ENCODE data around the gene TIGD3.

Gene TIGD3

GRCh38 chr11:65317025-65317786, 37.3 kb upstream of the TIGD3 start:
- Histone ChIP-seq H3K4me3 (ENCODE audit: low read length) (no peak overlapping the region), H3K9me2 (replicated peaks; ENCODE audit: insufficient read depth, low read length) (no peaks in the 10 kb centered on the region), H3K9ac (ENCODE audit: low read length) (no peak overlapping the region), H3K9me3 (replicated peaks; ENCODE audit: insufficient read depth, low read length) (no peaks in the 10 kb centered on the region), H3K36me3 (replicated peaks; ENCODE audit: insufficient read depth, low read length) (no peaks in the 10 kb centered on the region), H4K20me1 (ENCODE audit: insufficient read depth, low read length) (no peaks in the 10 kb centered on the region), H3K4me2 (ENCODE audit: low read depth, low read length) (no peak overlapping the region), H3K4me1 (ENCODE audit: low read length) (no peaks in the 10 kb centered on the region), H3F3A (ENCODE audit: insufficient read depth, low read length) (no peaks in the 10 kb centered on the region), H3K79me2 (ENCODE audit: low read length) (no peaks in the 10 kb centered on the region), H2AFZ (ENCODE audit: low read length) (no peak overlapping the region), H3K27ac (ENCODE audit: low read length) (no peak overlapping the region), H3K27me3 (replicated peaks; ENCODE audit: insufficient read depth, low read length) (no peaks in the 10 kb centered on the region; the same call in 1 of the 2 replicates)
- TF ChIP-seq EZH2phosphoT487 (IDR thresholded peaks at IDR 0.05; ENCODE audit: low read length), result no peak
- no peak for TF ChIP-seq CTCF (IDR thresholded peaks at IDR 0.05; ENCODE audit: low read length)
- no peak for TF ChIP-seq EZH2 (optimal IDR thresholded peaks at IDR 0.05; ENCODE audit: low read depth, low read length)
- DNase-seq, result no peak

- Histone ChIP-seq H3K4me3 (ENCODE audit: low read length) (no peak overlapping the region), H3K9ac (ENCODE audit: low read length) (no peak overlapping the region), H3K27me3 (replicated peaks; ENCODE audit: insufficient read depth, low read length) (no peaks in the 10 kb centered on the region; the same call in 1 of the 2 replicates), H3F3A (ENCODE audit: insufficient read depth, low read length) (no peaks in the 10 kb centered on the region), H2AFZ (ENCODE audit: low read length) (no peak overlapping the region), H3K4me2 (ENCODE audit: low read depth, low read length) (no peak overlapping the region), H3K4me1 (ENCODE audit: low read length) (no peaks in the 10 kb centered on the region), H3K27ac (ENCODE audit: low read length) (no peak overlapping the region), H3K9me2 (replicated peaks; ENCODE audit: insufficient read depth, low read length) (no peaks in the 10 kb centered on the region), H3K79me2 (ENCODE audit: low read length) (no peaks in the 10 kb centered on the region), H4K20me1 (ENCODE audit: insufficient read depth, low read length) (no peaks in the 10 kb centered on the region), H3K36me3 (replicated peaks; ENCODE audit: insufficient read depth, low read length) (no peaks in the 10 kb centered on the region), H3K9me3 (replicated peaks; ENCODE audit: insufficient read depth, low read length) (no peaks in the 10 kb centered on the region)
- TF ChIP-seq EZH2phosphoT487 (IDR thresholded peaks at IDR 0.05; ENCODE audit: low read length) (no peak), CTCF (IDR thresholded peaks at IDR 0.05; ENCODE audit: low read length) (no peak), EZH2 (optimal IDR thresholded peaks at IDR 0.05; ENCODE audit: low read depth, low read length) (no peak)
- DNase-seq, result no peak
These were observed 34.0 kb upstream of the TIGD3 start for GRCh38 chr11:65320386-65321075.

DNA sequence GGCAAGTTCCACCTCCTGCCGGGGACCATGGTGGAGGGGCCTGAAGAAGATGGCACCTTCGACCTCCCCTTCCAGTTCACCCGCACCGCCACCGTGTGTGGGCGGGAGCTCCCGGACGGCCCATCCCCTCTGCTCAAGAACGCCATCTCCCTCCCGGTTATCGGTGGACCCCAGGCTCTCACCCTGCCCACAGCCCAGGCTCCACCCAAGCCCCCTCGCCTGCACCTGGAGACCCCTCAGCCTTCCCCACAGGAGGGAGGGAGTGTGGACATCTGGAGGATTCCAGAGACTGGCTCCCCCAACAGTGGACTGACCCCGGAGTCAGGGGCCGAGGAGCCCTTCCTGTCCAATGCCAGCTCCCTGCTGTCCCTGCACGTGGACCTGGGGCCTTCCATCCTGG, 33.5 kb upstream of the TIGD3 start:
- Histone ChIP-seq H3K4me2 (ENCODE audit: low read depth, low read length) (no peak overlapping the region), H3K79me2 (ENCODE audit: low read length) (no peaks in the 10 kb centered on the region)
- DNase-seq, result no peak

More for the DNA sequence above, 33.5 kb upstream of the TIGD3 start:
- no peak overlapping the region for H3K9ac ChIP-seq (ENCODE audit: low read length)
- TF ChIP-seq EZH2 (optimal IDR thresholded peaks at IDR 0.05; ENCODE audit: low read depth, low read length) (no peak), EZH2phosphoT487 (IDR thresholded peaks at IDR 0.05; ENCODE audit: low read length) (no peak), CTCF (IDR thresholded peaks at IDR 0.05; ENCODE audit: low read length) (no peak)
- H3K36me3 ChIP-seq (replicated peaks; ENCODE audit: insufficient read depth, low read length), result no peaks in the 10 kb centered on the region
- no peaks in the 10 kb centered on the region for H4K20me1 ChIP-seq (ENCODE audit: insufficient read depth, low read length)
- H3F3A ChIP-seq (ENCODE audit: insufficient read depth, low read length), result no peaks in the 10 kb centered on the region
- no peak overlapping the region for H3K27ac ChIP-seq (ENCODE audit: low read length)
- H3K27me3 ChIP-seq (replicated peaks; ENCODE audit: insufficient read depth, low read length), result no peaks in the 10 kb centered on the region; the same call in 1 of the 2 replicates
- no peak overlapping the region for H3K4me3 ChIP-seq (ENCODE audit: low read length)
- H2AFZ ChIP-seq (ENCODE audit: low read length), result no peak overlapping the region
- H3K9me2 ChIP-seq (replicated peaks; ENCODE audit: insufficient read depth, low read length), result no peaks in the 10 kb centered on the region
- no peaks in the 10 kb centered on the region for H3K9me3 ChIP-seq (replicated peaks; ENCODE audit: insufficient read depth, low read length)
- H3K4me1 ChIP-seq (ENCODE audit: low read length), result no peaks in the 10 kb centered on the region

Measured in MM.1S (cell line).